Naive thymus-derived CD4-positive, alpha-beta T cell (primary cell): ENCODE results near the gene KIF14. TPM values are rescaled to one million over a fixed set of nuclear protein-coding genes. Genes with fewer than 3 reads are reported as not detected.

Experiments
- ATAC-seq: fragments of 150-1000 bp; cut with Tn5 transposase; 2 replicates; pipeline ENCODE4 v1.10.0; 2021; ENCODE audit warnings: mild to moderate bottlenecking, moderate library complexity
- CTCF ChIA-PET: fragments of 350-600 bp; sonication (Branson Sonifier 250); formaldehyde crosslinking; loops from one replicate; lab custom pipeline; 2021; ENCODE audit warnings: antibody characterized with exemption; lab: Charles Lee
- POLR2A ChIA-PET: fragments of 350-600 bp; sonication (Branson Sonifier 250); formaldehyde crosslinking; loops from one replicate; lab custom pipeline; 2021; ENCODE audit warnings: antibody characterized with exemption, inconsistent platforms; lab: Charles Lee
- DNase-seq, 9 donors: peaks; one replicate each; pipeline versions ENCODE4 v3.0.0 to v3.0.0-alpha.2; 2020 to 2022; ENCODE audit warnings: mixed read lengths in 1 of 9
- H3K27ac ChIP-seq: one replicate; pipeline ENCODE4 v1.7.0; 2013; ENCODE audit warnings: mild to moderate bottlenecking, low read depth, low read length, moderate library complexity
- H3K27me3 ChIP-seq, 2 donors: one replicate each; pipeline ENCODE4 v1.7.0; 2013; ENCODE audit warnings: low read length in 2 of 2, mild to moderate bottlenecking in 2 of 2, moderate library complexity in 2 of 2; ENCODE audit not compliant: control insufficient read depth in 2 of 2, insufficient read depth in 2 of 2
- H3K36me3 ChIP-seq, 3 experiments: 1 replicate in 2 of 3; 2 replicates in 1 of 3; pipeline ENCODE4 v1.7.0; 2013; ENCODE audit warnings: low read length in 3 of 3, mild to moderate bottlenecking in 3 of 3, moderate library complexity in 1 of 3; ENCODE audit not compliant: insufficient read depth in 3 of 3, control insufficient read depth in 2 of 3
- H3K4me1 ChIP-seq, 2 donors: one replicate each; pipeline ENCODE4 v1.7.0; 2013; ENCODE audit warnings: low read length in 2 of 2, mild to moderate bottlenecking in 2 of 2, moderate library complexity in 1 of 2; ENCODE audit not compliant: control insufficient read depth in 2 of 2, insufficient read depth in 2 of 2
- H3K4me3 ChIP-seq: 2 replicates; pipeline ENCODE4 v1.7.0; 2013; ENCODE audit warnings: mild to moderate bottlenecking, low read length
- H3K9me3 ChIP-seq, 3 experiments: 1 replicate in 2 of 3; 2 replicates in 1 of 3; pipeline ENCODE4 v1.7.0; 2013; ENCODE audit warnings: low read length in 3 of 3; ENCODE audit not compliant: control insufficient read depth in 2 of 3
- H3K27ac Mint-ChIP-seq, 9 donors: one replicate each; pipeline ENCODE4 v1.8.0; 2020 to 2022; ENCODE audit warnings: mixed read lengths in 9 of 9, mild to moderate bottlenecking in 8 of 9, moderate library complexity in 5 of 9, inconsistent platforms in 2 of 9
- H3K27me3 Mint-ChIP-seq, 5 donors: one replicate each; pipeline ENCODE4 v1.8.0; 2021 to 2022; ENCODE audit warnings: mixed read lengths in 5 of 5, mild to moderate bottlenecking in 1 of 5
- H3K36me3 Mint-ChIP-seq, 5 donors: one replicate each; pipeline ENCODE4 v1.8.0; 2020 to 2022; ENCODE audit warnings: mixed read lengths in 5 of 5, mild to moderate bottlenecking in 3 of 5, inconsistent platforms in 1 of 5
- H3K4me1 Mint-ChIP-seq, 7 donors: one replicate each; pipeline ENCODE4 v1.8.0; 2020 to 2022; ENCODE audit warnings: mixed read lengths in 7 of 7, mild to moderate bottlenecking in 3 of 7, inconsistent platforms in 1 of 7
- H3K4me3 Mint-ChIP-seq, 10 donors: one replicate each; pipeline ENCODE4 v1.8.0; 2020 to 2022; ENCODE audit warnings: mild to moderate bottlenecking in 10 of 10, mixed read lengths in 10 of 10, moderate library complexity in 6 of 10, inconsistent platforms in 2 of 10
- H3K9me3 Mint-ChIP-seq, 11 donors: one replicate each; pipeline ENCODE4 v1.8.0; 2020 to 2022; ENCODE audit warnings: mixed read lengths in 11 of 11, mild to moderate bottlenecking in 4 of 11, inconsistent platforms in 1 of 11, moderate library complexity in 1 of 11
- intact Hi-C, 2 donors: fragments of 100-400 bp; cut with micrococcal nuclease; formaldehyde crosslinking; loops; one replicate each; pipeline ENCODE4 v1.15.1; 2023
- polyA plus RNA-seq, 2 donors: library from polyadenylated mRNA; unstranded; fragments of 300-500 nt; fragmentation: Illumina TruSeq; gene quantifications; one replicate each; pipeline ENCODE4 v1.2.3, GENCODE V29; 2021
- total RNA-seq, 6 experiments: library from RNA in 5 of 6; stranded (reverse) in 5 of 6; gene quantifications; 1 replicate in 5 of 6; 2 replicates in 1 of 6; pipeline ENCODE4 v1.2.3 and lab custom pipeline; 2021 to 2026

The KIF14 gene
- total and polyA plus RNA-seq, 7 experiments from 2014 or later: 0.16 to 16.2 (median 0.42) TPM; not detected in 4

- no peaks in the 10 kb centered on the region for H3K36me3 ChIP-seq
- peaks cover 0 to 9% of the 10 kb centered on the region in 2 donors for H3K4me1 ChIP-seq
- Mint-ChIP-seq H3K4me3 (peak overlapping the region in 1 of 10 donors; percentile 49), H3K27me3 (no peaks in the 10 kb centered on the region), H3K9me3 (no peaks in the 10 kb centered on the region), H3K36me3 (peaks cover 0 to 4% (median 0%) of the 10 kb centered on the region in 5 donors), H3K4me1 (peaks cover 0 to 42% (median 10%) of the 10 kb centered on the region in 7 donors), H3K27ac (peak overlapping the region in 4 of 9 donors; percentile 9 to 71 (median 44))
- no peak overlapping the region for H3K27ac ChIP-seq
- CTCF ChIA-PET: no interaction called here
- POLR2A ChIA-PET: interaction anchor here (0.7 kb wide), 1 partner anchor 174 kb away, joined by 3 read pairs; no protein-coding TSS in a partner anchor
- no peaks in the 10 kb centered on the region for H3K27me3 ChIP-seq
- no peaks in the 10 kb centered on the region for H3K9me3 ChIP-seq
- DNase-seq: no peak
- H3K4me3 ChIP-seq: no peak overlapping the region
- peak; percentile 62 for ATAC-seq
- intact Hi-C loops: no loop called here
Observed at GRCh38 chr1:200627575-200628222, 7.1 kb upstream of the KIF14 start.

DNA sequence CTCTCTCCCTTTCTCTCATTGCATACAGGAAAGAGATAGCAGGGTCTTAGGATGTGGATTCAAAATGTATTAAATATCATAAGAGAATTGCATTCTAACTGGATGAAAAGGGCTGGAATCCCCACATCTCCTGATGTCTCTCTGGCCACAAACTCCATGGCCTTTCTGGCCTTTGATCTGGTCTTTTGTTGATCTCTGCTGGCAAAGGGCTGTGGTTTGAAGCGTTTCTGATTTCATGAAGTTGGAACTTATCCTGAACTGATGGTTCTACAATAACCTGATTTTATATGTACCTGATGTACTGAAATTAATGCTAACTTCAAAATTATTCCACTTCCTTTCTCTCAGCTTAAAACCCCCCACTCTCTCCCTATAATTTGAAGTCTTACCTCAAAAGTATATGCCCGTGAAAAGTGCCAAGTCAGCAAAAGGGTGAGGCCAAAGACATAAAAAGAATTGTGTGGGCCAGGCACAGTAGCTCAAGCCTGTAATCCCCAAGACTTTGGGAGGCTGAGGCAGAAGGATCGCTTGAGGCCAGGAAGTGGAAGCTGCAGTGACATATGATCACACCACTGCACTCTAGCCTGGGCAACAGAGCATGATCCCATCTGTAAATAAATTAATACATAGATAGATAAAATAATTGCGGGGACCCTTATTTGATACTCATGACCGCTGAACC is 6.4 kb upstream of the KIF14 start:
- H3K27me3 ChIP-seq: no peaks in the 10 kb centered on the region
- H3K27ac ChIP-seq: no peak overlapping the region
- peaks cover 0 to 9% of the 10 kb centered on the region in 2 donors for H3K4me1 ChIP-seq
- no peak overlapping the region for H3K4me3 ChIP-seq
- H3K27ac Mint-ChIP-seq: no peak overlapping the region
- H3K4me1 Mint-ChIP-seq: peaks cover 0 to 42% (median 11%) of the 10 kb centered on the region in 7 donors
- CTCF ChIA-PET: no interaction called here
- H3K4me3 Mint-ChIP-seq: peak overlapping the region in 1 of 10 donors; percentile 0
- no peaks in the 10 kb centered on the region for H3K27me3 Mint-ChIP-seq
- ATAC-seq (no peak), DNase-seq (no peak)
- H3K9me3 ChIP-seq: no peaks in the 10 kb centered on the region
- H3K9me3 Mint-ChIP-seq: no peaks in the 10 kb centered on the region
- H3K36me3 Mint-ChIP-seq: peaks cover 0 to 4% (median 0%) of the 10 kb centered on the region in 5 donors
- intact Hi-C loops: no loop called here
- H3K36me3 ChIP-seq: no peaks in the 10 kb centered on the region
- POLR2A ChIA-PET: interaction anchor here (0.7 kb wide), 1 partner anchor 175 kb away, joined by 3 read pairs; no protein-coding TSS in a partner anchor

GRCh38 chr1:200625381-200625824 is 4.9 kb upstream of the KIF14 start:
- ChIA-PET POLR2A (no interaction called here), CTCF (interaction anchor here (0.9 to 1.3 kb wide), 2 partner anchors 175 to 178 kb away, joined by 3 to 16 read pairs; no protein-coding TSS in a partner anchor)
- intact Hi-C loops: no loop called here
- Histone ChIP-seq H3K27me3 (no peaks in the 10 kb centered on the region), H3K36me3 (no peaks in the 10 kb centered on the region), H3K4me1 (peaks cover 6 to 15% of the 10 kb centered on the region in 2 donors), H3K27ac (no peak overlapping the region), H3K9me3 (no peaks in the 10 kb centered on the region), H3K4me3 (no peak overlapping the region)
- H3K27ac Mint-ChIP-seq: peak overlapping the region in 4 of 9 donors; percentile 33 to 78 (median 61)
- ATAC-seq (no peak), DNase-seq (no peak)
- no peaks in the 10 kb centered on the region for H3K27me3 Mint-ChIP-seq
- no peaks in the 10 kb centered on the region for H3K9me3 Mint-ChIP-seq
- peaks cover 0 to 4% (median 0%) of the 10 kb centered on the region in 5 donors for H3K36me3 Mint-ChIP-seq
- peak overlapping the region in 2 of 10 donors; percentile 3 to 10 for H3K4me3 Mint-ChIP-seq
- peaks cover 0 to 46% (median 13%) of the 10 kb centered on the region in 7 donors for H3K4me1 Mint-ChIP-seq

DNA sequence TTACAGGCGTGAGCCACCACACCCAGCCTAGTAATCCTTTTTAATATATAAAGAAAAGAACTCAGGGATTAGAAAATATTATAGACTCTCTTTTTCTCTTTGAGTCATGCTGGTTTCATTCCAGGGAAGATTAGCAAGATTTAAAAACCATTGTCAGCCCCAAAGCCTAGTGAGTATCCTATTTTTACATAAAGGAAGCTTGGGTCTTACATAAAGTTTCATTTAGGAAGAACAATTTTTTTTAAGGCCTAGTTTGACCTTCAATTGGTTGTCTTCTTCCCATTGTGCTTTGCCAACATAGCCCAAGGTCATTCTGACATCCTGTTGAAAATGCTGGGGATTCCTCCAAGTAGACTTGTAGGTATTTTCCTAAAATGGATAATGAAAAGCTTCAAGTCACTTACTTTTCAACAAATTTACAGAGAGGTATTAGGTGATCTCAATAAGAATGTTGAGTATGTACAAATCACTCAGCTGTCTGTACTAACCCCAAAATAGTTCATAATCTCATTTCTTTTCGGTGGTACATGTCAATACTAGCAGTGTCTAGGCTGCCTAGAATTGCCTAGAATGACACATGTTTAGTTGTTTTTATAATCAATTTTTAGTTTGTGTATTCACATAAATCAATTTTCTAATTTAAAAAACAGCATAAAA is 4.3 kb upstream of the KIF14 start:
- Mint-ChIP-seq H3K36me3 (peaks cover 0 to 4% (median 0%) of the 10 kb centered on the region in 5 donors), H3K27me3 (no peaks in the 10 kb centered on the region), H3K4me1 (peaks cover 0 to 50% (median 17%) of the 10 kb centered on the region in 7 donors), H3K9me3 (no peaks in the 10 kb centered on the region), H3K4me3 (no peak overlapping the region), H3K27ac (peak overlapping the region in 4 of 9 donors; percentile 13 to 78 (median 42))
- Histone ChIP-seq H3K4me3 (no peak overlapping the region), H3K9me3 (no peaks in the 10 kb centered on the region), H3K36me3 (no peaks in the 10 kb centered on the region), H3K27me3 (peaks cover 0 to 4% of the 10 kb centered on the region in 2 donors), H3K4me1 (peaks cover 6 to 15% of the 10 kb centered on the region in 2 donors), H3K27ac (no peak overlapping the region)
- POLR2A ChIA-PET: no interaction called here
- intact Hi-C loops: loop anchor here in 1 of 2 donors (5.0 kb wide), 2 partner anchors 93 to 347 kb away; no protein-coding TSS in a partner anchor
- CTCF ChIA-PET: interaction anchor here (0.9 to 1.3 kb wide), 2 partner anchors 176 to 178 kb away, joined by 3 to 16 read pairs; no protein-coding TSS in a partner anchor
- ATAC-seq (no peak), DNase-seq (no peak)

DNA sequence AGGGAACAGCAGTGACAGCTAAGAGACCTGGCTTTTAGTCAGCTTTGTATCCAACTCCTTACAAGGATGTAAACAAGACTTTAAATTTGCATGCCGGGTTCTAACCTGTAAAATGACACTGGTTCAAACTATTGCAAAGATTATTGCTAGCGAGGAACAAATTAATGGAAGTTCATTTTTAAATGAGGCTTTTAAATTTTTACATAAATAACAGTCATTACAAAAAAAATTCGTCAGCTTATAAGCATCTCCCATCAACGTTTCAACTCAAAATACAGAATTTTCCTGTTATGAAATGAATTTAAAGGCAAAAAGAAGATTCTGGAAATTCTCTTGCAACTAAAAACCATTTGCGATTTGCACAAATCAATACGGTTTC is 668 bp downstream of the KIF14 start:
- Histone ChIP-seq H3K27ac (no peak overlapping the region), H3K27me3 (peaks cover 0 to 4% of the 10 kb centered on the region in 2 donors), H3K4me1 (peaks cover 6% of the 10 kb centered on the region in 2 donors), H3K36me3 (no peaks in the 10 kb centered on the region), H3K9me3 (no peaks in the 10 kb centered on the region), H3K4me3 (peak overlapping the region; percentile 58)
- DNase-seq (no peak), ATAC-seq (no peak)
- peaks cover 0 to 50% (median 13%) of the 10 kb centered on the region in 7 donors for H3K4me1 Mint-ChIP-seq
- POLR2A ChIA-PET: interaction anchor here (0.9 kb wide), 1 partner anchor 119 kb away, joined by 3 read pairs; the partner anchor contains the start of gene CAMSAP2
- no peaks in the 10 kb centered on the region for H3K27me3 Mint-ChIP-seq
- peak overlapping the region in 2 of 9 donors; percentile 34 to 95 for H3K27ac Mint-ChIP-seq
- no peaks in the 10 kb centered on the region for H3K9me3 Mint-ChIP-seq
- peaks cover 0 to 27% (median 0%) of the 10 kb centered on the region in 5 donors for H3K36me3 Mint-ChIP-seq
- CTCF ChIA-PET: no interaction called here
- peak overlapping the region; percentile 76 to 99 (median 96) for H3K4me3 Mint-ChIP-seq
- intact Hi-C loops: loop anchor here (1.0 to 5.0 kb wide), 7 partner anchors 49 to 403 kb away; partner anchors contain the start of genes CAMSAP2 (in 1 of the 2), DDX59 (in 1 of the 2), KIF21B (in 1 of the 2) and ZNF281 (in 1 of the 2)

- DNase-seq (no peak), ATAC-seq (no peak)
- Mint-ChIP-seq H3K4me1 (peaks cover 0 to 2% (median 0%) of the 10 kb centered on the region in 7 donors), H3K27ac (no peak overlapping the region), H3K9me3 (no peaks in the 10 kb centered on the region), H3K4me3 (no peak overlapping the region), H3K27me3 (no peaks in the 10 kb centered on the region), H3K36me3 (peaks cover 0 to 43% (median 0%) of the 10 kb centered on the region in 5 donors)
- H3K4me3 ChIP-seq: no peak overlapping the region
- no peak overlapping the region for H3K27ac ChIP-seq
- H3K4me1 ChIP-seq: no peaks in the 10 kb centered on the region
- H3K9me3 ChIP-seq: no peaks in the 10 kb centered on the region
- intact Hi-C loops: no loop called here
- ChIA-PET POLR2A (interaction anchor here (0.9 kb wide), 1 partner anchor 309 kb away, joined by 3 read pairs; no protein-coding TSS in a partner anchor), CTCF (interaction anchor here (1.0 kb wide), 1 partner anchor 55 kb away, joined by 3 read pairs; no protein-coding TSS in a partner anchor)
- no peaks in the 10 kb centered on the region for H3K27me3 ChIP-seq
- H3K36me3 ChIP-seq: no peaks in the 10 kb centered on the region
Observed at GRCh38 chr1:200610846-200611245, 9.7 kb downstream of the KIF14 start.
